GM12878 (cell line): ENCODE data around the gene SNRPA. TPM values are rescaled to one million over a fixed set of nuclear protein-coding genes. Genes with fewer than 3 reads are reported as not detected.

ENCODE experiments used
- BCL11A ChIP-seq: IDR thresholded peaks from 2 replicates; pipeline ENCODE4 v1.6.1; 2011; ENCODE audit warnings: low read depth, low read length
- BRCA1 ChIP-seq: IDR thresholded peaks from 2 replicates; pipeline ENCODE4 v1.6.1; 2011; ENCODE audit warnings: low read depth, low read length, improper control_type of control experiment
- CBX3 ChIP-seq: fragments of 200-600 bp; sonication (generic); IDR thresholded peaks from 2 replicates; pipeline ENCODE4 v1.6.1; 2016; ENCODE audit warnings: low read depth, borderline replicate concordance
- CEBPB ChIP-seq, 2 experiments: fragments of 150-350 bp in 1 of 2; IDR thresholded peaks; 2 replicates each; pipeline ENCODE4 v1.6.1; 2012 to 2014; ENCODE audit warnings: low read depth in 2 of 2, low read length in 2 of 2, borderline replicate concordance in 1 of 2, inconsistent platforms in 1 of 2
- CEBPZ ChIP-seq: fragments of 150-350 bp; IDR thresholded peaks from 2 replicates; pipeline ENCODE4 v1.6.1; 2016; ENCODE audit warnings: low read depth, low read length
- DPF2 ChIP-seq: fragments of 450-650 bp; IDR thresholded peaks from 2 replicates; pipeline ENCODE4 v1.6.1; 2017; ENCODE audit warnings: mild to moderate bottlenecking
- E4F1 ChIP-seq: fragments of 450-650 bp; IDR thresholded peaks from 2 replicates; pipeline ENCODE4 v1.6.1; 2018; ENCODE audit warnings: borderline replicate concordance, mild to moderate bottlenecking; ENCODE audit not compliant: partially characterized antibody
- EGR1 ChIP-seq, 2 experiments: IDR thresholded peaks; 1 replicate in 1 of 2; 2 replicates in 1 of 2; pipeline ENCODE4 v1.6.1; 2011 to 2012; ENCODE audit warnings: low read depth in 2 of 2, low read length in 2 of 2, borderline replicate concordance in 1 of 2, mild to moderate bottlenecking in 1 of 2, moderate library complexity in 1 of 2
- ETV6 ChIP-seq, 2 experiments: fragments of 450-650 bp in 1 of 2; IDR thresholded peaks in 1 of 2; conservative IDR thresholded peaks in 1 of 2; 2 replicates each; pipeline ENCODE4 v1.6.1; 2014; ENCODE audit warnings: antibody characterized with exemption in 1 of 2, borderline replicate concordance in 1 of 2, low read depth in 1 of 2, mild to moderate bottlenecking in 1 of 2, moderate library complexity in 1 of 2
- FOXK2 ChIP-seq: fragments of 450-650 bp; IDR thresholded peaks from 2 replicates; pipeline ENCODE4 v1.6.1; 2017; ENCODE audit warnings: mild to moderate bottlenecking, moderate library complexity
- HCFC1 ChIP-seq: fragments of 150-350 bp; IDR thresholded peaks from 2 replicates; pipeline ENCODE4 v1.6.1; 2014; ENCODE audit warnings: low read length
- MAX ChIP-seq: IDR thresholded peaks from 2 replicates; pipeline ENCODE4 v1.6.1; 2012; ENCODE audit warnings: low read depth, low read length, improper control_type of control experiment
- NFYA ChIP-seq: IDR thresholded peaks from 2 replicates; pipeline ENCODE4 v1.6.1; 2011; ENCODE audit warnings: low read depth, mild to moderate bottlenecking, low read length, improper control_type of control experiment, borderline replicate concordance
- NFYB ChIP-seq: IDR thresholded peaks from 2 replicates; pipeline ENCODE4 v1.6.1; 2011; ENCODE audit warnings: low read depth, mild to moderate bottlenecking, low read length, improper control_type of control experiment, moderate library complexity; ENCODE audit not compliant: insufficient read depth
- NR2C2 ChIP-seq: IDR thresholded peaks from 2 replicates; pipeline ENCODE4 v1.6.1; 2011; ENCODE audit warnings: borderline replicate concordance, low read depth; ENCODE audit not compliant: control insufficient read depth, insufficient read length
- POLR2A ChIP-seq: IDR thresholded peaks from 2 replicates; pipeline ENCODE4 v1.6.1; 2011; ENCODE audit warnings: low read depth, mild to moderate bottlenecking, low read length
- POLR2AphosphoS5 ChIP-seq: IDR thresholded peaks from 2 replicates; pipeline ENCODE4 v1.6.1; 2011; ENCODE audit warnings: mild to moderate bottlenecking, low read length, inconsistent platforms
- RAD51 ChIP-seq: fragments of 450-650 bp; IDR thresholded peaks from 2 replicates; pipeline ENCODE4 v1.6.1; 2016; ENCODE audit warnings: moderate library complexity, mild to moderate bottlenecking, inconsistent platforms
- TARDBP ChIP-seq: IDR thresholded peaks from 2 replicates; pipeline ENCODE4 v1.6.1; 2016; ENCODE audit warnings: borderline replicate concordance
- ZBTB4 ChIP-seq: fragments of 450-650 bp; formaldehyde crosslinking; IDR thresholded peaks from 2 replicates; pipeline ENCODE4 v1.4.0; 2022; ENCODE audit warnings: mild to moderate bottlenecking, moderate library complexity
- ZNF207 ChIP-seq: fragments of 450-650 bp; IDR thresholded peaks from 2 replicates; pipeline ENCODE4 v1.6.1; 2014; ENCODE audit warnings: antibody characterized with exemption, mild to moderate bottlenecking, borderline replicate concordance
- ZNF24 ChIP-seq: fragments of 450-650 bp; IDR thresholded peaks from 2 replicates; pipeline ENCODE4 v1.6.1; 2017; ENCODE audit warnings: antibody characterized with exemption, mild to moderate bottlenecking
- ZNF274 ChIP-seq: IDR thresholded peaks from one replicate; pipeline ENCODE4 v1.8.0; 2011; ENCODE audit not compliant: insufficient read length, insufficient read depth
- ZSCAN29 ChIP-seq: fragments of 450-650 bp; IDR thresholded peaks from 2 replicates; pipeline ENCODE4 v1.6.1; 2017; ENCODE audit warnings: mild to moderate bottlenecking, moderate library complexity
- polyA plus RNA-seq, 11 experiments: library from polyadenylated mRNA; depleted of rRNA in 4 of 11; unstranded in 6 of 11; stranded (reverse) in 5 of 11; fragments of >200 nt; fragmentation: Nextera tagmentation in 4 of 11; fragmentation: Illumina TruSeq in 1 of 11; extraction: Ambion mirVana in 4 of 11; extraction: Trizol in 1 of 11; gene quantifications; 1 replicate in 1 of 11; 2 replicates in 10 of 11; pipeline versions ENCODE4 v1.2.1 to v1.2.3, GENCODE V29; 2011 to 2016; ENCODE audit warnings: inconsistent platforms in 2 of 11, missing spikeins in 2 of 11, low read depth in 1 of 11
- total RNA-seq, 4 experiments: library from RNA; depleted of rRNA in 3 of 4; stranded (reverse); fragments of >200 nt in 3 of 4; fragmentation: Illumina TruSeq in 1 of 4; extraction: Trizol in 1 of 4; gene quantifications; 2 replicates each; pipeline versions ENCODE4 v1.2.1 to v1.2.3, GENCODE V29; 2013 to 2021

SNRPA gene
- total and polyA plus RNA-seq, 10 of the 15 experiments (the other 5 are each of a cell fraction or from before 2014, with no cell fraction given) = 14.8 to 299 (median 202) TPM

- TF ChIP-seq E4F1 = no peak
- TF ChIP-seq RAD51 = no peak
- TF ChIP-seq NFYA = peak; percentile 51; the same call in 1 of the 2 replicates
- TF ChIP-seq ZSCAN29 = no peak
- TF ChIP-seq ZNF207 = peak; percentile 28; the same call in 1 of the 2 replicates
- TF ChIP-seq MAX = no peak
- no peak for TF ChIP-seq ETV6 (conservative IDR thresholded peaks at IDR 0.05 in 1 of 2, IDR thresholded peaks at IDR 0.05 in 1 of 2; ENCODE audit: borderline replicate concordance in 1 of 2, low read depth in 1 of 2)
- no peak for TF ChIP-seq FOXK2
- TF ChIP-seq ZNF274 = no peak
- TF ChIP-seq CBX3 = no peak
- no peak; the same call in 1 of the 2 replicates for TF ChIP-seq NFYB
- no peak for TF ChIP-seq POLR2A
- no peak for TF ChIP-seq TARDBP
- TF ChIP-seq EGR1 (IDR thresholded peaks at IDR 0.05; ENCODE audit: borderline replicate concordance in 1 of 2, low read depth in 2 of 2, low read length in 2 of 2) = no peak
- TF ChIP-seq BRCA1 = no peak
- peak; percentile 93 for TF ChIP-seq POLR2AphosphoS5
- peak; percentile 21; the same call in 1 of the 2 replicates for TF ChIP-seq DPF2
- TF ChIP-seq BCL11A = no peak
- TF ChIP-seq ZBTB4 (CRISPR knock-in tag) = no peak
- no peak for TF ChIP-seq CEBPZ
- no peak for TF ChIP-seq CEBPB (IDR thresholded peaks at IDR 0.05; ENCODE audit: borderline replicate concordance in 1 of 2, low read depth in 2 of 2, low read length in 2 of 2)
- TF ChIP-seq NR2C2 = no peak
- TF ChIP-seq ZNF24 = no peak
- no peak; the same call in 1 of the 2 replicates for TF ChIP-seq HCFC1
Measured at GRCh38 chr19:40777645-40777936, 26.6 kb downstream of the SNRPA start (continued).
